GM12801 (cell line): ENCODE measurements around the gene HPSE2.

ENCODE experiments used
- CTCF ChIP-seq: IDR thresholded peaks from one replicate; pipeline ENCODE4 v1.5.1; 2011; ENCODE audit warnings: control low read depth; ENCODE audit not compliant: insufficient read length; ENCODE audit errors: extremely low read depth

Gene HPSE2

DNA sequence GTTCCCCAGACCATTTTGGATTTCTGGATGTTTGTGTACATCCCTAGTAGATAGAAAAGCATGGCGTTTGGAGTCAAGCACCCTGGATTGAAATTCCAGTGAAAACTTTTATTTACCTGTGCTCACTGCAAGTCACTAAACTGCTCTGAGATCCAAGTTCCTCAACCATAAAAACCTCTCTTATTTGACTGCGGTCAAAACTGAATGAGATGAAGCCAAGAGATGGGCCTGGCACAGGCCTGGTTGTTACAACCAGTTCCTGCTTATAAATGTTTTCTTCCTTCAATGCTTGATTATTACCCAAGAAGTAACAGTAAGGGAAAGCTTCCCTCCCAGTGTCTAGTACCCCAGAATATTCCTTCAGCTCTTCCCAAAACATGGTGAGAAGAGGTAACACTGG lies 718.0 kb downstream of the HPSE2 start:
- TF ChIP-seq CTCF: no peak

- no peak for TF ChIP-seq CTCF
Measured at GRCh38 chr10:98516352-98516751, 719.3 kb downstream of the HPSE2 start.

DNA sequence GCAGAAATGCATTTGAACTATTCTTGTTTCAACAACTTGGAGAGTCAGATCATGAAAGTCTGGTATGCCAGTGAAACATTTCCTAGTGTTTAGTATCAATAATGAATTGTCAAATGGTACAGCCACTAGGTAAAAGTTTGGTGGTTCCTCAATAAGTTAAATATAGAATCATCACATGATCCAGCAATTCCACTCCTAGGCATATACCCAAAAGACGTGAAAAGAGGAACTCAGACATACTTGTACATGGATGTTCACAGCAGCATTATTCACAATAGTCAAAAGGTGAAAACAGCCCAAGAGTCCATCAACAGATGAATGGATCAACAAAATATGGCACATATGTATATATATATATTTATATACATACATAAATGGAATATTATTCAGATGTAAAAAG lies 721.9 kb downstream of the HPSE2 start:
- TF ChIP-seq CTCF: no peak

DNA sequence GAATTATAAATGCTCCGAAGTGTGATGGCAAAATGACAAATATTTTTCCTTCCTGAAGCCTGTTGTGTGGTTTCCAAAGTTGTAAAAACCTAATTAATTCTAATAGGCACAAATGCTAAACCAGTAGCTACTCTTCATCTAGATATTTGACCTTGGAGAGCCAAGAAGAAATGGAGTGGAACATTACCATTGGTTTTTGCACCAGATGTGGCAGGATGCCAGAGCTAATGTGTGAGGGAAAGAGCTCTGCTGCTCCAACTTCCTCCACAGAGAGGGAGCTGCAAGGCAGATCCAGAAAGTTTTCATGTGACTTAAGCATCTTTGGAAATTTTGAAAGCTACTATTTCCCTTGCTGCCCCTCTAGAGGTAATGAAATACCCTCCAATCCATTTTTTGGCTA lies 723.8 kb downstream of the HPSE2 start:
- TF ChIP-seq CTCF: no peak

GRCh38 chr10:98510412-98510995 lies 725.1 kb downstream of the HPSE2 start:
- TF ChIP-seq CTCF: no peak

- TF ChIP-seq CTCF: no peak
Measured at GRCh38 chr10:98509745-98510144, 725.9 kb downstream of the HPSE2 start.

DNA sequence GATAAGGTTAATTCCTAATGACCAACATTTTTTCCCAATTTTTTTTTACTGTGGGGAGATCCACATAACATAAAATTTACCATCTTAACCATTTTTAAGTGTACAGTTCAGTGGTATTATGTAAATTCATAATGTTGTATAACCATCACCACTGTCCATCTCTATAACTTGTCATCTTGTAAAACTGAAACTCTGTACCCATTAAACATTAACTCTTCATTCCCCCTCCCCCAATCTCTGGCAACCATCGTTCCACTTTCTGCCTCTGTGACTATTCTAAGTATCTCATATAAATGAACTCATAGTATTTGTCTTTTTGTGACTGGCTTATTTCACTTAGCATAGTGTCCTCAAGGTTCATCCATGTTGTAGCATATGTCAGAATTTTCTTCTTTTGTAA lies 742.9 kb downstream of the HPSE2 start:
- TF ChIP-seq CTCF: no peak
